Kidney glomerular epithelial cell (primary cell): ENCODE measurements around the gene MCTP1.
A peak's percentile ranks its signal among the peaks of the same experiment; 100 is the strongest.
"Not testable (repeated sequence)": the region's sequence is repeated elsewhere in the genome, so short reads cannot be mapped to it uniquely, and the experiment has no call there.

ENCODE experiments used
- DNase-seq: peaks from one replicate; lab custom pipeline; 2025; lab: John Stamatoyannopoulos, UW

Gene MCTP1

DNA sequence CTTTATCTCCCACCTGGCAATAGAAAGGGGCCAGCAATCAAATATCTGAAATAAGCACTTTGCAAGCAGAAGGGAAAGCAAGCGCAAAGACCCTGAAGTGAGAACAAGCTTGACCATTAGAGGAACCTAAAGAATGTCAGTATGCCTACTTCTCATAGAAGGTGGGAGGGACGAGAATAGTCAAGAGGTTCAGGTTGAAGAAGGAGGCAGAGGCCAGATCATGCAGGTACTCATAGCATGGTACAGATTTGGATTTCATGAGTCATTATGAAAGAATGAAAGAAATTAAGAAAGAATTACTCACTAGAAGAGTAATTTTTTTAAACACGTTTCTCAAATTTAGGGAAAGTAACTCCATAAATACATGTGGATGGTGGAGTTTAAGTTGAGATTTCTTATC, 33.7 kb downstream of the MCTP1 start:
- DNase-seq = no peak

DNA sequence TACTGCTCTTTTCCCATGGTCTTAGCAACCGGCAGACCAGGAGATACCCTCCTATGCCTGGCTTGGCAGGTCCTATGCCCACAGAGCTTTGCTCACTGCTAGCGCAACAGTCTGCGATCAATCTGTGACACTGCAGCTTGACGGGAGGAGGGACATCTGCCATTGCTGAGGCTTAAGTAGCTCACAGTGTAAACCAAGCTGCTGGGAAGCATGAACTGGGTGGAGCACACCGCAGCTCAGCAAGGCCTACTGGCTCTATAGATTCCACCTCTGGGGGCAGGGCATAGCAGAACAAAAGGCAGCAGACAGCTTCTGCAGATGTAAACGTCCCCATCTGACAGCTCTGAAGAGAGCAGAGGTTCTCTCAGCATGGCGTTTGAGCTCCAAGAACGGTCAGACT, 40.4 kb downstream of the MCTP1 start:
- no peak for DNase-seq

DNA sequence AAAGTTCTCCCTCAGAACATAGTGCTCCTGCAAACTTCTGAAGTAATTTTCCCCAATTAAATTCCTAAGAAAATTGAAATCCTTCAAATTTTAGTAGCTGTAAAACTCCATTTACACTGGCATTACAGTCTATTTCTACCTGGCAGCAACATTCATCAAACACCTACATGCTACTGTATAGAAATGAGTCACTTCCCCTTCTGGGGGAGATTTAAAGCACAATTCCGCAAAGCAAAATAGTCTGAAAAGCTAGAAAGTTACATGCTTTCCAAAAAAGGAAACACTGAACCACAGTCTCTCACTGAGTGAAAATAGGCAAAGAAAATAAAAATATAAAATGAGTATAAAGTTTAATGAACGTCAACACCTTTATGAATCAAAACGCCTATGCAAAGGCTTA, 43.3 kb downstream of the MCTP1 start:
- no peak for DNase-seq

DNA sequence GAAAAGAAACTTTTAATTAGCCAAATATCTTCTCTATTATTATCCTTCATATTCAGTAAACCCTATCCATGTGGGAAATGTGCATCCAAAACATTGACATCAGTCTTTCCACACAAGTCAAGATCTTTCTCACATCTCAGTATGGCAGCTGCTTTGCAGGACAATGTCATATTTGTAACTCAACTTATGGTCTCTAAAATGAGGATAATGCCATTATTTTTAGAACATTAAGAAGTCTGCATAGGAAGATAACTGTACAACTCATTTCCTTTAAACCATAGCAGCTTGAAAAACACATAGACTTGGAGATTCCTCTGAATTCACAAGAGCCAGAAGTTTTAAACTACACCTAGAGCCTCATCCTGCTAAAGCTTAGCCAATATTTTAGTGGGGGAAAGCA, 43.7 kb downstream of the MCTP1 start:
- no peak for DNase-seq

DNA sequence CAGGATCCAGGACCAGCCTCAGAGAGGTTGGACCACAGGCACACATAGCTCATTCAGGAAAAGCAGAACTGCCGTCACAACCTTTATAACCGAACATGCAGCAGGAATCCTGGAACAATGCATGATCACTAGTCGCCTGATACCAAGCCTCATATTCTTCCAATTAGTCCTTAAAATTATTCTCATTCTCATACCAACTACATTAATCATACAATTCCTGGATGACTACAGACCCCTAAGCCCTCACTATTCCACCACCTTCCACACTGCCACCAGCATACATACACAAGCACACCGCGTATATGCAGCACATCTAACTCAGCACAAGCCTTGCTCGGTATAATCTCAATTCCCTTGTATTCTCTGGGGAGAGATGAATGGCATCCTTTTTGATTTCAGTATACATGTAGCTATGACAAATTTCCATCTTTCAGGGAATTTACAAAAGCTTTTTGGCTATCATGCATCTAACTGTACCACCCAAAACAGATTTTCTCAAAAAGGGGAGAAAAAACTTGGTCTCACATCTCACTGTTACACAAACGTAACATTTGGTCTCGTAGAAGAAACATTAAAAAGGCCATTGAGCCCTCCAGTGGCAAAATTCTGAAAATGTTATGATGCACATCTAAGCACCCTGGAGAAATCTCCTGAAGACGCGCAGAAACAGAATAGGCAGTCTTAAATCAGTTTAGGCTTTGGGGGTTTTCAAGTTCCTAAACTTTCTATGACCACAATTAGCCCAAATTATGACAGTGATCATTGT, 46.2 kb downstream of the MCTP1 start:
- DNase-seq = peak; percentile 55

DNA sequence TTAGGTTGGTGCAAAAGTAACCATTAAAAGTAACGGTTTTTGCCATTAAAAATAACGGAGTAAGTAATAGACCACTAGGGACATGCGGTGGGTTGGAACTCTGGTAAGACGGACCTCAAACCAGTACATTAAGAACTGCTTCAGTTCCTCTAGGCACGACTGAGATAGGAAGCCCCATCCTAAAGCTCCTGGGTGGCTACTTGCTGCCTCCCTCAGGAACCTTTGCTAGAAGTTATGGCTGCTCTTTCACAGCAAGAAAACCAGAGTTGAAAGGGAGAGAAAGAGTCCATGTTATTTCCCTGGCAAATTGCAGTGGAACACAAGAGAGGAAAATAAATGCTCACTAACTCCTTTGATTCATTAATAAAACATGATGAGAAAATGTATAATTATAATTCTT, 47.6 kb downstream of the MCTP1 start:
- DNase-seq = no peak

DNA sequence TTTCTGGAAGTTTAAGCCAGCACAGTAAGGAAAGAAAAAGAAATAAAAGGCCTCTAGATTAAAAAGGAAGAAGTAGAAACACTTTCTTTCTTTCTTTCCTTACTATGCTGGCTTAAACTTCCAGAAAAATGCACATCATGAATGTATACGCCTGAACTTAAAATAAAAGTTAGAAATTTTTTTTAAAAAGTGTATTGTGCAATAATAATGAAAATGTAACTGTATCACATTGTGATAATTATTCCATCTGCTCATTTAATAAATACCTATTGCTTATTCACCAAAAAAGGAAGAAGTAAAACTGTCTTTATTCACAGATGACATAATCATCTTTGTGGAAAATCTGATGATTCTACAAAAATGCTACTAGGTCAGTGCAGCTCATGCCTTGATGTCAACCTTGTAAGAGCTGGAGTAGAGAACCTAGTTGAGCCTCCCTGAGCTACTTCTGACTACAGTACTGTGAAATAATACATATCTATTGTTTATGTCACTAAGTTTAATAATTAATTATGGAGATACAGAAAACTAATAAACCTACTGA, 49.4 kb downstream of the MCTP1 start:
- no peak for DNase-seq

DNA sequence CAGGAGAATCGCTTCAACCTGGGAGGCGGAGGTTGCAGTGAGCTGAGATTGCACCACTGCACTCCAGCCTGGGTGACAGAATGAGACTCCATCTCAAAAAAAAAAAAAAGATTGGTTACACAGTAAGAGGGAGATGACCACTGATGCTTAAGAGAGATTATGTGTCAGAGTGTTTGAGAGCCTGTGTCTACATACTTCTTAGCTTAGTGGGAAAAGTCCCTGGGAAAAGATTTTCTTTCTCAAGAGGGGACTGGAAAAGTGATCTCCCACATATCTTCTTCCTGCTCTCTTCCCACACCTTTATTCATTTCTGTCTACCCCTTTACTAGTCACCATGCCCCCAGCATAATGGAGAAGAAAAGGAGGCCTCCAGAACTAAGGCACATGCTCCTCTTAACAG, 55.2 kb downstream of the MCTP1 start:
- DNase-seq = no peak

DNA sequence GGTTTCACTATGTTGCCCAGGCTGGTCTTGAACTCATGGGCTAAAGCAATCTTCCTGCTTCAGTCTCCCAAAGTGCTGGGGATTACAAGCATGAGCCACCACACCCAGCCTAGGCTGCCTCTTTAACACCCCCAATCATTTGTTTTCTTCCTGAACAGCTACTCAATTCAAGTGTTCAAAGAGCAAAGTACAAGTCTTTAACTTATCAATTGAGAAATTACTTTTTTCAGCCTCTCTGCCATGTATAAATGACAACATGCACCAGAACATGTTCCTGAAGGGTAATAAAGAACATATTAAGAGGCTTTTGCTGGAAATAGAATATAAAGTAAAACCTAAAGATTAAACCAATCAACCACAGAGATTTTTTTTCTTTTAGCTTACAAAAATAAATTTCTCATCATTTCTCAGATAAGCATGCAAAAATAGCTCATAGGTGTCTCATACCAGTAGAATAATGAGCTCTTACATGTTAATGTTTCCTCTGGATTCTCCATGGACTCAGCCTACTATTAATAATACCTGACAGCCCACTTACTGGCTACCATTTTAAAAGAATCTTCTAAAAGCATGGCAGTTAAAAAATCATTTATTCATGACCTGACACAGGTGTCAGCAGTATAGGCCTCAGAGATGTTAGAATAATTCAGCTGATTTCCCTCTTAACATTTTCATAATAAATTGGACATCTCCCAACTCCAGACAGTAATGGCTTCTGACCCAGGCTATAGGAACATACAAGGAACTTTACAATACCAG, 60.0 kb downstream of the MCTP1 start:
- no peak for DNase-seq

DNA sequence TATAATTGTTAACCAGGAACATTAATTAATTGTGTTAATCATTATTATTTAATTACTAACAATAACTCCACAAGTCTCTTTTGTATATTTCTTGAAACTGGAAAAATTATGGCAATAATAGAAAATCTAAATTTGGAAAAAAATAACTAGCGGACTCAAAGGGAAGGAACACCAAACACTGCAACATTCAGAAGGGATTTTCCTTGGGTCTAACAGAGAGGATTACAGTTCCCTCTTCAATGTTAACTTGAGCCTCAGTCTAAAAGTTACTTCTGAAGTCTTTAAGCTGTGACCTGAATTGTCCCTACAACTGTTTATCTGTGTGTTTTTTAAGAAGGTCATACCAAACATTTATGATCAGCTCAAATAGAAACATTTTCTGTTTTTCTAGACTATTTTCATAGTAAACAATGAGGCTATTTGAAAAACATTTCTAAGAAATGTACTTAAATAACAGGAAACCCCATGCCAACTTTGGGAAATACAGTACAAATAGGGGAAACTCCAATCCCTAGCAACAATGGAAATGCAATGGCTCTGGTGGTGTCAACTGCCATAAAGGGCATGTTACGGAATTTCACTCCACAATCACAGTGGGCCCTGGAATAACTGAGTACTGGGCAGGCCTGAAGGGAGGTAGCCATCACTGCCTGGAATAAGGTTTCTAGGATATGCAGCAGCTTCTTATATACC, 61.2 kb downstream of the MCTP1 start:
- no peak for DNase-seq

DNA sequence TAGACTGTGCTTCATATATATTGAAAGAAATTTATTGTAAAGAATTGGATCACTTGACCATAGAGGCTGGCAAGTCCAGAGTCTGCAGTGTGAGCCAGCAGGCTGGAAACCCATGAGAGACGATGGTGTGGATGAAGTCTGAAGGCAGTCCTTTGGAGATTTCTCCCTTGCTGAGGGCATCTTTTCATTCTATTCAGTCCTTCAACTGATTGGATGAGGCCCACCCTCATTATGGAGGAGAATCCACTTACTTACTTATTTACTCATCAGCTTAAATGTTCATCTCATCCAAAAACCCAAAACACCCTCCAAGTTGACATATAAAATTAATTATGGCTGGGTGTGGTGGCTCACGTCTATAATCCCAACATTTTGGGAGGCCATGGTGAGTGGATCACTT, 62.1 kb downstream of the MCTP1 start:
- no peak for DNase-seq

DNA sequence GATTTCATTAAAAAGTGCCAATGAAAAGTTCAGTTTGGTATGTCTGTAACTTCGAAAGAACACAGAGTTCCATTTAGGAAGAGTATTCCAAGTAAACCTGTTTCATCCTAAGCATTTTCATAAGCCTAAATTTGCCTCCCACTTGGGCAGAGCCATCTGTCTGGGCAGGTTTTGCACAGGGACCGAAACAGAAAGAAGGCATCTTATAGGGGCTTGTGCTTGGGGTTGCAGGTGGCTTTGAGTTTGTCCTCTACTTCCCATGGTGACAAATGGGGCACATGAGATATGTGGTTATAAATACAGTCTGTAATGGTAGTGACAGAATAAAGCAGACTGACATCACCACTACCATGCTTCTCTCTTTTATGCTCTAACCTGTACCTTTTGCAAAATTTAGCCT, 63.7 kb downstream of the MCTP1 start:
- DNase-seq = no peak

DNA sequence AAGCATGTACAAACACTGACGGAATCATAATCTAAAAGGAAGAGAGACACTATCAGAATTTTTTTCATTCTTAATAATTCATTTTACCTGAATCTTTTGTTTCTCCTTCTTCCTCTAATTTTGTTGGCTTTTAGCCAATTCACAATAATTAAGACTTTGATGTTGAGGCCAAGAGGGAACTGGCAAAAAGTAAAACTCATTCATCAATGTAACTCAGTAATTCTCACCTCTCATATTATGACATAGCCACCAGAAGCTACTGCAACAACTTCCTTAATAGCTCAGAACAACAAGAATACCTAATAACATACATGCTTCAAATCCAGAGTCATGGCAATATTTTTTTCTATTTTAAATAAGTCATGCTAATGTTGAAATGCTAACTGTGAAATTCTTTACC, 64.5 kb downstream of the MCTP1 start:
- DNase-seq = no peak

DNA sequence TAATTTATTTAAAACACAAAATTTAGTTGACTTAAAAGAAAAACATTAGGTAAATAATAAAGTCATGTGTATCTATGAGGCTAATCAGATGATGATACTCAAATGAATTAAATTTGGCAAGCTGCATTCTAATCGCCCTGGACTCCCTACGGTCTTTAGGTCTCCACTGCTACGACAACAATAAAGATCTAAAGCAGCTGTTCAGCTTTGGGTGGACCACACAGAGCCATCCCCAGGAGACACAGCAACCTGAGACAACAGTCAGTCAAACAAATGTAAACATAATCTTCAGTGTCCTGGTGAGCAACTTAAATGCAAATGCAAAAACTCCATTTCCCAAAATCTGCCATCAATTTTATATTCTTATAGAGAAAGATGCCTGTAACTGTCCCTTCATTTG, 65.5 kb downstream of the MCTP1 start:
- no peak for DNase-seq

DNA sequence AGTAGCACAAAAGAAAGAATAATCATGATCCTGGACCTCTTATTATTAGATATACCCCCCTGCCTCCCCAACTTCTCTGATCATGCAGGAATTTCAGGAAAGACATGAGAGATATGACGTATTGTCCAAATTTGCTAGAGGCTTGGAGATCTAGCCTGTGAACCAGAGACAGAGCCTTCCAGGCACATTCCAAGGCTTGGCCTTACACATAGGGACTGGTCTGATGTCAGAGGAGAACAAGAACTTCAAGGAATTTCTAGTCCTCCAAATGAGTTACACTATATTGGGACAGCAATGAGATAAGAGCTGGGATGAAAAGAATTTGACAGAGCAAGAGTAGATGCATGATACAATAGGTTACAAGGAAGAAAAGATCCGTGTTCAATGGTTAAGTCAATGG, 67.0 kb downstream of the MCTP1 start:
- no peak for DNase-seq

DNA sequence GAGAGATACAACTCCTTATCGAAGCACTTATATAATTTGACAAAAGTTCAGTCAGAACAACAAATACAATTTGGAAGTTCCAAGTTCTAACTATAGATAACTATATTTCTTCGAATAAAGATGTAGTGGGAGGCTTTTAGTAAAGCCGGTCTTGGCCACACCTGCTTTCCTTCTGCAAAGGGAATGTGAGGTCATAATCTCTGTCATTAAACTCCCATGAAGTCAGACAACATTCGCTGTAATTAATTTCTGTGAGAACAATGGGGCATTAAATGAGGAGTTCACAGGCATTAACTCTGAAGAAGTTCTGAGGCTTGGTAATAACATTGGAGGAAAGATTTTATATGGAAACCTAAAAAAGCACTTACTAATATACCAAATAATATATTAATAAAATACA, 67.5 kb downstream of the MCTP1 start:
- no peak for DNase-seq

DNA sequence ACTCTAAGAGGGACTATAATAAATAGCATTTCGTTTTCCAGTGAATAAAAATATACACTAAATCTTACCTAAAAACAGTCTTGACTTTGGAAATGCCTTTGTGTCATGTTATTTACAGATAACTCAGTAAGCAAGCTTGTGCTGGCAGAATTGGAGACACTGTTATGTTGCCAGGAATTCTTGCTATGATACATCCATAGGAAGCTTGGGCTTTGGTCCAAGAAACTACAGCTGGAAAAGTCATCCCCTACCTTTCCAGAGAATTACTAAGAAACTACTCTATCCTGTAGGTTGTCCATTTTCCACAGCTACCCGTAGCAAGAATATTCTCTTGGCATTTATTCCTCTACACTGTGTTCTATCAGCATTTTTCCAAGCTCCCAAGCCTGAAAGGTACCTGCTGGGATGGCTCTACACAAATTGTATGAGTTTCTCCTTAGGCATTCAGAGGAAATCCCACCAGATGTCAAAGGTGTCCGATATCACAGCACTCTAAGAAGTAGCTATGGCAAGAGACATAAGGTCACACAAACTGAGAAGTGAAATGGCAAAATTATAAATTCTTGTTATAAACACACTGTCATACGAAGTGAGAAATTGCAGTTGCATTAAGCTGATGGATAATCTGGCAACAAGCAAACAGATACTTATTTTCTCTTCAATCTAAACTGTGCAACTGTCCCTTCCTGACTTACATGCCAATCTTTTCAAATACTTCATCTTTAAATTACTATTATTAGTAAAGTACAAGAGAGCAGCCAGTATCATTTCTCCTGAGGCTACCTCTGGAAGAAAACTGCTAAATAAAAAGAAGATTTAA, 68.5 kb downstream of the MCTP1 start:
- no peak for DNase-seq

DNA sequence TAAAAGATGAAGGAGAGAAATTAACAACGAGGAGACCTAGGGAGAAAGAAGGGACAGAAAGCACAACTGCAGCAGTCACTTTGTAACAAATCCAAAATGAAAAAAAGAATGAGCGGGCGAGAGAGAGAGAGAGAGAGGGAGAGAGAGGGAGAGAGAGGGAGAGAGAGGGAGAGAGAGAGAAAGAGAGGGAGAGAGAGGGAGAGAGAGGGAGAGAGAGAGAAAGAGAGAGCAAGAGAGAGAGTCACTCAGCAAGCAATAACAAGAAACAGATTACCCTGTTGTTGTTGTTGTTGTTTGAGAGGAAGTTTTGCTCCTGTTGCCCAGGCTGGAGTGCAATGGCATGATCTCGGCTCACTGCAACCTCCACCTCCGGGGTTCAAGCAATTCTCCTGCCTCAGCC, 77.1 kb downstream of the MCTP1 start:
- not testable (repeated sequence) for DNase-seq

DNA sequence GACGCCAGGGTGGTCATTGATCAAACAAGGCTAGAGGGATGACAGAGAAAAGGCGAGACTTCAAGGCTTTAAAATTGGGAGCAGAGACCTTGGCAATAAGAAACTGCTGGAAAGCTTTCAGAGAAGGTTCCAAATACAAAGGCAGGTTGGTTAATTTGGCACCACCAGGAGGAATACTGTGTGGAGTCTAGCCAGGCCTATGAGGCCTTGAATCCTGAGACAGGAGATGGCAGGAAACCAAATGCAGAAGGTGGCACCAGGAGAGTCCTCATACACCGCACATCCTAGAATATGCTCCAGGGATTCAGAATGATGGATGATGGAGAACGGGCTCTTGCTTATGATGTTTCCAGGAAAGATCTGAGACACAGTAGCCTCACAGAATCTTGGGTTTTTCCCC, 90.0 kb downstream of the MCTP1 start:
- DNase-seq = no peak

DNA sequence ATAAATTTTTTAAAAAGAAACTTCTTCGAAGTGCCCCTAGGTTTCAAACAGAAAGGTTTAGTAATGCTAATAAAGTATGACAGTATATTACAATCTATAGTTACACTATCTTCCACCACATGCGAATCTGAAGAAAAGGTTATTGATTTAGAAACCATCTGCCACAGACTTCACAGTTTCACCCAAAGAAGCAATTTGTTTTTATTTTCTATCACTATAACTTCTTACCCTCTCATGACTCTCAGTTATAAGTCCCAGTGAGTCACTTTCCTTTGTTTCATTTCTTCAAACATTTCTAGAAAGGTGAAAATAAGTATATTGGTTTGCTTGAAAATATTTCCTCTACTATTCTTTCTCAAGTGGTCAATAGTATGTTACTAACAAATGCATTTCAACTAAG, 93.6 kb downstream of the MCTP1 start:
- no peak for DNase-seq

DNA sequence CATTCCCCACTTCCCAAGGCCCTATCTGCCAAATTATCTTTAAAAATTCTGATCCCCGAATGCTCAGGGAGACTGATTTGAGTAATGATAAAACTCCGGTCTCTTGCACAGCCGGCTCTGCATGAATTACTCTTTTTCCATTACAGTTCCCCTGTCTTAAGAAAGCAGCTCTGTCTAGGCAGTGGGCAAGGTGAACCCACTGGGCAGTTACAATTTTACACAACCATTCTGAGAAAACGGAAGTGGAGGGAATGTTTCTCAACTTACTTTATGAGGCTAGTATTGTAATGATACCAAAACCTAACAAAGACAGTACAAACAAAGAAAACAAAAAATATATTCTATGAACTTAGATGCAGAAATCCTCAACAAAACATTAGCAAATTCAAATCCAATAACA, 100.0 kb downstream of the MCTP1 start:
- DNase-seq = no peak

DNA sequence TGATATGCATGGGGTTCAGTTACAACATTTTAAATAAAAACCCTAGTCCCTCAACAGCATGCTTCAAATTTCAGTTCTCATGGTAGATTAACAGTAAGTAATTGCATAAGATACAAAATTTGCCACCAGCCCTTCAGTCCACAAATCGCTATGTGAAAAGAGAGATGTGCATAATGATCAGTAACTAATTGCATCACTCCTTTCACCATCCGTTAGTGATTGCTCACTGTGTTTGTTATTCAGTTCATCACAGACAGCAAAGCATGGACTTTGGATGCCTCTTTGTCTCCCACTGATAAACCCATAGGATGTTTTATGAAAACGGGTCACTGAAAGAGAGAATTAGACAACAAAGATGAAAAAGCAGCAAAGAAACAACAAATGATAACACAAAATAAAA, 103.2 kb downstream of the MCTP1 start:
- no peak for DNase-seq
